Neural cell (in vitro differentiated cells): ENCODE results near the gene KIAA0513. TPM values are rescaled to one million over a fixed set of nuclear protein-coding genes. Genes with fewer than 3 reads are reported as not detected.

Source experiments
- H2AFZ ChIP-seq: fragments of 200-600, 300-800 bp; sonication (generic), shearing (Covaris generic); 2 replicates; pipeline ENCODE4 v1.6.0; 2014; ENCODE audit warnings: low read depth, mild to moderate bottlenecking, antibody characterized with exemption, low read length, moderate library complexity
- H3F3A ChIP-seq: fragments of 200-600 bp; shearing (Covaris generic); 2 replicates; pipeline ENCODE4 v1.6.1; 2016; ENCODE audit warnings: mild to moderate bottlenecking, moderate library complexity, mixed read lengths, antibody characterized with exemption, low read length; ENCODE audit not compliant: insufficient read depth, poor library complexity, severe bottlenecking
- H3K27ac ChIP-seq: fragments of 200-600, 300-800 bp; sonication (generic), shearing (Covaris generic); 2 replicates; pipeline ENCODE4 v1.5.1; 2014; ENCODE audit warnings: mild to moderate bottlenecking, low read length, moderate library complexity
- H3K27me3 ChIP-seq: fragments of 300-800, 200-600 bp; sonication (generic), shearing (Covaris generic); 2 replicates; pipeline ENCODE4 v1.6.0; 2014; ENCODE audit warnings: mild to moderate bottlenecking, low read depth, low read length, moderate library complexity; ENCODE audit not compliant: insufficient read depth
- H3K36me3 ChIP-seq: fragments of 300-800, 200-600 bp; sonication (generic), shearing (Covaris generic); 2 replicates; pipeline ENCODE4 v1.5.1; 2014; ENCODE audit warnings: mild to moderate bottlenecking, antibody characterized with exemption, low read length, moderate library complexity; ENCODE audit not compliant: insufficient read depth
- H3K4me2 ChIP-seq: fragments of 300-800, 200-600 bp; sonication (generic), shearing (Covaris generic); 2 replicates; pipeline ENCODE4 v1.6.0; 2014; ENCODE audit warnings: mild to moderate bottlenecking, low read length
- H3K4me3 ChIP-seq: fragments of 300-800, 200-600 bp; sonication (generic), shearing (Covaris generic); 2 replicates; pipeline ENCODE4 v1.5.1; 2014; ENCODE audit warnings: mild to moderate bottlenecking, low read length, moderate library complexity
- H3K79me2 ChIP-seq: fragments of 200-600 bp; shearing (Covaris generic); replicated peaks from 2 replicates; pipeline ENCODE4 v1.6.0; 2014; ENCODE audit warnings: mild to moderate bottlenecking, low read length, moderate library complexity; ENCODE audit not compliant: insufficient read depth
- H3K9ac ChIP-seq: fragments of 300-800, 200-600 bp; sonication (generic), shearing (Covaris generic); 2 replicates; pipeline ENCODE4 v1.6.1; 2016; ENCODE audit warnings: mild to moderate bottlenecking, low read length, mixed read lengths
- H3K9me2 ChIP-seq: fragments of 200-600 bp; shearing (Covaris generic); 2 replicates; pipeline ENCODE4 v1.6.1; 2016; ENCODE audit warnings: mild to moderate bottlenecking, low read length, mixed read lengths; ENCODE audit not compliant: insufficient read depth
- H3K9me3 ChIP-seq: fragments of 200-600, 300-800 bp; sonication (generic), shearing (Covaris generic); 2 replicates; pipeline ENCODE4 v1.6.1; 2016; ENCODE audit warnings: mild to moderate bottlenecking, mixed run types, low read length, moderate library complexity, mixed read lengths
- H4K20me1 ChIP-seq: fragments of 200-600 bp; shearing (Covaris generic); 2 replicates; pipeline ENCODE4 v1.6.1; 2016; ENCODE audit warnings: mild to moderate bottlenecking, mixed run types; ENCODE audit not compliant: insufficient read depth
- CTCF ChIP-seq: fragments of 450-650 bp; IDR thresholded peaks from 2 replicates; pipeline ENCODE4 v1.5.1; 2014; ENCODE audit warnings: antibody characterized with exemption, mild to moderate bottlenecking, moderate library complexity; ENCODE audit not compliant: poor library complexity, severe bottlenecking
- EP300 ChIP-seq: fragments of 450-650 bp; conservative IDR thresholded peaks from 2 replicates; pipeline ENCODE4 v1.6.1; 2014; ENCODE audit warnings: antibody characterized with exemption, mild to moderate bottlenecking, moderate library complexity; ENCODE audit not compliant: poor library complexity, severe bottlenecking
- EZH2 ChIP-seq: fragments of 200-600, 300-800 bp; shearing (Covaris generic), sonication (generic); IDR thresholded peaks from 2 replicates; pipeline ENCODE4 v1.6.1; 2014; ENCODE audit warnings: antibody characterized with exemption, low read length, borderline replicate concordance, mild to moderate bottlenecking; ENCODE audit not compliant: insufficient read depth, poor library complexity, severe bottlenecking
- MXI1 ChIP-seq: fragments of 450-650 bp; conservative IDR thresholded peaks from 2 replicates; pipeline ENCODE4 v1.6.1; 2014; ENCODE audit warnings: antibody characterized with exemption, mild to moderate bottlenecking; ENCODE audit not compliant: poor library complexity, severe bottlenecking
- POLR2AphosphoS5 ChIP-seq: IDR thresholded peaks from 2 replicates; pipeline ENCODE4 v1.6.1; 2012
- RAD21 ChIP-seq: fragments of 450-650 bp; conservative IDR thresholded peaks from 2 replicates; pipeline ENCODE4 v1.6.1; 2014; ENCODE audit warnings: antibody characterized with exemption, mild to moderate bottlenecking, moderate library complexity
- REST ChIP-seq: IDR thresholded peaks from 2 replicates; pipeline ENCODE4 v1.6.1; 2012; ENCODE audit warnings: borderline replicate concordance
- SMC3 ChIP-seq: fragments of 450-650 bp; conservative IDR thresholded peaks from 2 replicates; pipeline ENCODE4 v1.6.1; 2014; ENCODE audit warnings: antibody characterized with exemption, mild to moderate bottlenecking, moderate library complexity; ENCODE audit not compliant: poor library complexity
- TAF1 ChIP-seq: IDR thresholded peaks from 2 replicates; pipeline ENCODE4 v1.6.1; 2012; ENCODE audit warnings: low read depth
- polyA minus RNA-seq: library from RNA; depleted of rRNA, polyadenylated mRNA; stranded (reverse); fragments of >200 nt; gene quantifications from 2 replicates; pipeline ENCODE4 v1.2.3, GENCODE V29; 2014
- polyA plus RNA-seq: library from polyadenylated mRNA; depleted of rRNA; stranded (reverse); fragments of >200 nt; gene quantifications from 2 replicates; pipeline ENCODE4 v1.2.3, GENCODE V29; 2014

Gene KIAA0513
- polyA plus RNA-seq (18.9 and 24.9 TPM in 2 replicates), polyA minus RNA-seq (39.2 and 50.4 TPM in 2 replicates)

GRCh38 chr16:85027349-85027957 is at the start of gene KIAA0513:
TSS of gene KIAA0513 (plus strand) at chr16:85027795. CDS start at chr16:85067072, 39,277 bp downstream.
- H3K4me3 ChIP-seq = peak within 1 kb of the TSS; percentile 92
- peak within 1 kb of the TSS; percentile 76 for H3K27ac ChIP-seq
- H3K27me3 ChIP-seq = no peaks in the 10 kb centered on the region
- H3K79me2 ChIP-seq = no peaks in the 10 kb centered on the region
- TF ChIP-seq MXI1 (peak; percentile 56), RAD21 (peak; percentile 33), EP300 (no peak), CTCF (peak; percentile 54), SMC3 (no peak), REST (peak; percentile 25), TAF1 (no peak), POLR2AphosphoS5 (peak; percentile 85), EZH2 (no peak)
- H3K9me3 ChIP-seq = no peaks in the 10 kb centered on the region
- peak within 1 kb of the TSS; percentile 80 for H2AFZ ChIP-seq
- H3K9ac ChIP-seq = peak within 1 kb of the TSS; percentile 88
- no peaks in the 10 kb centered on the region for H3K9me2 ChIP-seq
- H4K20me1 ChIP-seq = no peaks in the 10 kb centered on the region
- no peaks in the 10 kb centered on the region for H3K36me3 ChIP-seq
- peak within 1 kb of the TSS; percentile 60 for H3K4me2 ChIP-seq
- no peaks in the 10 kb centered on the region for H3F3A ChIP-seq

- Histone ChIP-seq H3K4me2 (no peak overlapping the region), H3K27ac (no peak overlapping the region), H3K79me2 (no peaks in the 10 kb centered on the region), H3K9me2 (no peaks in the 10 kb centered on the region), H3K36me3 (no peaks in the 10 kb centered on the region), H3F3A (no peaks in the 10 kb centered on the region), H3K9ac (no peak overlapping the region), H3K9me3 (no peaks in the 10 kb centered on the region), H4K20me1 (no peaks in the 10 kb centered on the region), H3K4me3 (no peak overlapping the region), H3K27me3 (no peaks in the 10 kb centered on the region), H2AFZ (no peak overlapping the region)
- TF ChIP-seq MXI1 (no peak), REST (no peak), RAD21 (no peak)
These were observed 48.1 kb upstream of the KIAA0513 start for GRCh38 chr16:84979516-84979915.
